HG02938 (cell line): ENCODE results near the gene NCAPG2.
"Not testable (repeated sequence)": the region's sequence is repeated elsewhere in the genome, so short reads cannot be mapped to it uniquely, and the experiment has no call there.

ENCODE experiments used
- ATAC-seq: cut with Tn5 transposase; IDR thresholded peaks from one replicate; pipeline ENCODE4 v1.9.1; 2021; ENCODE audit warnings: mild to moderate bottlenecking, moderate library complexity; ENCODE audit not compliant: unreplicated experiment

NCAPG2 gene

DNA sequence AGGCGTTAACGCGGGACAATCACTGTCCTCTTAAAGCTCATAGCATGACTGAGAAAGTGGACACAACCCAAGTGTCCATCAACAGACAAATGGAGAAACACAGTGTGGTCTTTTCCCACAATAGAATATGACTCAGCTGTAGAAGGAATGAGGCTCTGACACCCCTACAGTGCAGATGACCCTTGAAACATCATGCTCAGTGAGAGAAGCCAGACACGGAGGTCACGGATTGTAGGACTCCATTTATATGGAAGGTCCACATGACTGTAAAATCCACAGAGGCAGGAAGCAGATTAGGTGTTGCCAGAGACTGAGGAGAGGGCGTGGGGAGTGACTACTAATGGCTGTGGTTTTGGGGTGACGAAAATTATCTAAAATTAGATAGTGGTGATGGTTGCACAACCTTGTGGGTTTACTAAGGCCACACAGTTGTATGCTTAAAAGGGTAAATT, 6.1 kb upstream of the NCAPG2 start:
- no peak for ATAC-seq

GRCh38 chr7:158707610-158708009, 3.0 kb upstream of the NCAPG2 start:
- ATAC-seq: no peak

GRCh38 chr7:158706710-158707590, 2.3 kb upstream of the NCAPG2 start:
- ATAC-seq: no peak

DNA sequence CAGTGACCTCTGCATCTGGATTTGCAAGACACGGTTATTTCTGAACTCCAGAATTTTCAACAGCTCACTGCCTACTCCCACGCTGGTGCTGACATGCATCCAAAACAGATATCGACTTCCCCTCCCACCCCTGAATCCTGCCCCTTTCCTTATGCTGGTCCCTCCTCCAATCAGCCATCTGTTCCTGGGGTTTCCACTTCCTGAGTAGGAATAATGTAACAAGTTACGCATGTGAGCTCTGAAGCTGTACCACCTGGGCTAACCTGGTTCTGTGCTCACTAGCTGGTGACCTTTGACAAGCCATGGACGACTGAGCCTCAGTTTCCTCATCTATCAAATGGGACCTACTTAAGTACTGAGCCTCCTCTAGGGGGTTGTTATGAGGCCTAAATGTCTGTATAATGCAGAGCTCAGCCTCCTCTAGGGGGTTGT, 1.7 kb upstream of the NCAPG2 start:
- ATAC-seq: no peak

- peak; percentile 23 for ATAC-seq
Observed at GRCh38 chr7:158705234-158705850, 738 bp upstream of the NCAPG2 start.

DNA sequence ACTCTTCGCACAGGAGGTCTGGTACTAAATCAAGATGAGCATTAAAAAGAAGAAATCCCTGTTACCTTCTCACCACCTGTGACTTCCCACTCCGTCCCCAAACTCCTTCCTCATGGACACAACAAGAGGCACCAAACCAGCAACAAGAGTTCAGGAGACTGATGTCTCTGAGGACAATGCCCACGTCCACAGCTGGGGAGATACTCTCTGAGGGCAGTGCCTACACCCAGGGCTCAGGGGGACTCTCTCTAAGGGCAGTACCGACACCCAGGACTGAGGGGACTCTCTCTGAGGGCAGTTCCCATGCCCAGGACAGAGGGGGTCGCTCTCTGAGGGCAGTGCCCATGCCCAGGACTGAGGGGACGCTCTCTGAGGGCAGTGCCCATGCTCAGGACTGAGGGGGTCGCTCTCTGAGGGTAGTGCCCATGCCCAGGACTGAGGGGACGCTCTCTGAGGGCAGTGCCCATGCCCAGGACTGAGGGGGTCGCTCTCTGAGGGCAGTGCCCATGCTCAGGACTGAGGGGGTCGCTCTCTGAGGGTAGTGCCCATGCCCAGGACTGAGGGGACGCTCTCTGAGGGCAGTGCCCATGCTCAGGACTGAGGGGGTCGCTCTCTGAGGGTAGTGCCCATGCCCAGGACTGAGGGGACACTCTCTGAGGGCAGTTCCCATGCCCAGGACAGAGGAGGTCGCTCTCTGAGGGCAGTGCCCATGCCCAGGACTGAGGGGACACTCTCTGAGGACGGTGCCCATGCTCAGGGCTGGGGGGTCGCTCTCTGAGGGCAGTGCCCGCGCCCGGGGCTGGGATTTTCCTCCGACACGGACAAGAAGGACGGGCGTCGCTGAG, 703 bp downstream of the NCAPG2 start:
- not testable (repeated sequence) for ATAC-seq

- no peak for ATAC-seq
Observed at GRCh38 chr7:158702944-158703343, 1.7 kb downstream of the NCAPG2 start.

DNA sequence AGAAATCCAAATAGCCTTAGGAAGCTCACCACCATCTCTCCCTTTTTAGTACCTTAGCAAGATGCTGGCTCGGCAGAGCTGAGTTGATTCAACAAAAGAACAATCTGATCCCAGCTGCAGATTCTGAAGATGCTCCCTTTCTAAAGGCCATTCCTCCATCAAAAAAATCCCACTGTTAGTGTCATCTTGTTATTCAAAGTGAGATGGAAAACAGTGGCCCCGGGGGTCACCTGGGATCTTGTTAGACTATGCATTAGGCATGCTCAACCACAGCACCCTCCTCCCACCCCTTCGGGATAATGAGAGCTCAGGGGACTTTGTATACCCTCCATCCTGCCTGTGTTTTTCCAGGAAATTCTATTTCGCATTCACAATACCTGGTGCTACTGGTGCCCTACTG, 2.4 kb downstream of the NCAPG2 start:
- no peak for ATAC-seq

DNA sequence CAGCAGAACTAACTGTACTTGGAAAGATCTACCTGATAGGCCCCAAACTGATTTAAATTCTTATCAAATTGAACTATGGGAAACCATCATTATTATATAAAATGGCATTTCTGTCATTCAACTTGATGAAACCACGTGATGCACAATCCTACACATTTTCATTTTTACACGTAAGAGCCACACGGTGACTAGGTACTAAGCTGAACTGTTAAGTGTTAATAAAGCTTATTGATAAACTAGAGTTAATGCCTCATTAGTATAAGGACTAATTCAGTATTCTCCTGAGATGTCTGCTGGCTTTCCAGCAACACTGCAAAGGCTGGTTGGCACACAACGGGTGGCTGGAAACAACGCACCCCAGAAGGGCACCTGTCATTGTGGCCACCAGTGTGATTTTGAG, 4.6 kb downstream of the NCAPG2 start:
- no peak for ATAC-seq

DNA sequence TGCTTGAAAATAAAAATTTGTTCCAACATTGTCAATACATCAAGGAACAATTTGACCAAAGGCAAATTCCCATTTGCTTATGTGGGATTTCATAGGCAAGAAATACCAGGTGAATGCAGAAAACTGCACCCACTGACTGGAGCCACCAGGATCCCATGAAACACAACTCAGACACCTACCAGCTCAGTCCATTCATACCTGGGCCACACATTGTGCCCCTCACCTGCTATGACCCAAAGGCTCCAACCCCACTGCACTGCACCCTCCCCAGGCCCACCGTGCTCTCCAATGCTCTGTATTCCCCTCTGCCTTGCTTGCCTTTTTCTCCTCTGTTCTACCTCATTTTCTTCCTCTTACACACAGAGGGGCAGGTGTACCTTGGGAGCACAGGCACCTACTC, 5.3 kb downstream of the NCAPG2 start:
- no peak for ATAC-seq

- no peak for ATAC-seq
Observed at GRCh38 chr7:158698657-158699195, 5.9 kb downstream of the NCAPG2 start.

- ATAC-seq: not testable (repeated sequence)
Observed at GRCh38 chr7:158697597-158697996, 7.0 kb downstream of the NCAPG2 start.

- ATAC-seq: peak; percentile 92
Observed at GRCh38 chr7:158695726-158696452, 8.7 kb downstream of the NCAPG2 start.

DNA sequence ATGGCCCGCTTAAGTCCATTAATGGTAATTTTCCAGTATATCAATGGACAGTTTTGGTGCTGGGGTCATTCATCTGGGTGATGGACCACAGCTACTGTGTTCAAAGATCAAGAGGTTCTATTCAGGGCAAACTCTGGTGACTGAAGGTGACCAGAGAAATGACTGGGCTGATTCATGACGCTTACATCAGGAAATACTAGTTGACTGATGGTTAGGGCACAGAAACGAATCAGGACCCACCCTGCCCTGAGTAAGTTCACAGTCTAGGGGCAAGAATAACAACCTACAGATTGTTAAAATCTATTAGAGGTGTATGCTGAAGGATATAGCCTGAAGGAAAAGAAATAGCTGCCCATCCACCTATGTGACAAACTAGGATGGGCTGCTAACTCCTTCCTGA, 9.5 kb downstream of the NCAPG2 start:
- no peak for ATAC-seq

DNA sequence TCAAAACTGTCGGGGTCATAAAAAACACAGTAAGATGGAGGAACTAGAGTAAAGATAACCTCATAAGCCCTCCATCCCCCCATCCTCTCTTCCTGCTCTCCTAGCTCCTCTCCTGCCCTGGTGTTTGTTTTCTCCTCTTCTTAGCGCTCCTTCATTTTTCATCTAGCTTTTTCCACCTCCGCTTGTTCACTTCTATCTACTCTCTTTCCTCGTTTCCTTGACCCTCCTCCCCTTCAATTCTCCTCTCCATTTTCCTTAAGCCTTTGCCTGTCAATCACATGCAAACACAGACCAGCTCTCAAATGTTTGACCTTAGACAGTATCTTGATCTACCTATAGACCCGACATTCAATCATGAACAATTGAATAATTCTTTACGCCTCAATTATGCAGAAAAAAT, 10.0 kb downstream of the NCAPG2 start:
- no peak for ATAC-seq

GRCh38 chr7:158689488-158689887, 15.1 kb downstream of the NCAPG2 start:
- no peak for ATAC-seq

GRCh38 chr7:158687406-158687805, 17.2 kb downstream of the NCAPG2 start:
- ATAC-seq: no peak

- no peak for ATAC-seq
Observed at GRCh38 chr7:158685693-158686092, 18.9 kb downstream of the NCAPG2 start.

DNA sequence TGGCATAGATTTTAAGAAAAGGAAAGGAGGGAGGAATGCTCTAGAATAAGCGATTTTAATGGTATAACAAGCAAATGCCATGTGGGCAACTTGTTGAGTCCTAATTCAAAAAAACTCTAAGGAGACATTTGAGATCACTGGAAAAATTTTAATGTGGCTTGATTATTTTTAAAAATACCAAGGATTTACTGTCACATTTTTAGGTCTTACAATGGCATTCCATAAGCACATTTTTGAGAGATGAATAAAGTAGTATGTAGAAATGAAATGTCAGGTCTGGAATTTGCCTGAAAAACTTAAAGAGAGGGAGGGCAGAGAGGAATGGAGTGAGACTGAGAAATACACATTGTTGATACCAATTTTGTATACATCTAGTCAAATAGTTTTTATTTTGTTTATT, 20.3 kb downstream of the NCAPG2 start:
- no peak for ATAC-seq

DNA sequence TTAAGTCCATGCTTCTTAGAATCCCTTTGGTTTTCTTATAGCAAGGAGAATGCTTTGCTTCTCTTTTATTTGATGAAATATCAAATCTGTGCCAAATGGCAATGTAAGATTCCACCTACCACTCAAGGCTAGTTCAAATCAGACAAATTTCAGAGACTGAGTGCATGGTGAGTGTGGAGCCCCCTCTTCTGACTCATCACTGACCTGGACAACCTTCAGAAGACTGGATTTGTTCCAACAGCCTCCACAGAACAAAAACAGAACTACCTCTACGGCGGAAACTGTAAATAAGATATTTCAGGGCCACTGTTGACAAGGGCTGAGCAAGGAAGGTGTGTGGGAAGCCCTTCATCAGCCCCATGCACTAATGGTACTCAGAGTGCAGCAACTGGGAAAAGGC, 21.1 kb downstream of the NCAPG2 start:
- no peak for ATAC-seq
